ENCODE data around the gene EIPR1.
"Not testable (repeated sequence)": the region's sequence is repeated elsewhere in the genome, so short reads cannot be mapped to it uniquely, and the experiment has no call there.

EIPR1 gene

DNA sequence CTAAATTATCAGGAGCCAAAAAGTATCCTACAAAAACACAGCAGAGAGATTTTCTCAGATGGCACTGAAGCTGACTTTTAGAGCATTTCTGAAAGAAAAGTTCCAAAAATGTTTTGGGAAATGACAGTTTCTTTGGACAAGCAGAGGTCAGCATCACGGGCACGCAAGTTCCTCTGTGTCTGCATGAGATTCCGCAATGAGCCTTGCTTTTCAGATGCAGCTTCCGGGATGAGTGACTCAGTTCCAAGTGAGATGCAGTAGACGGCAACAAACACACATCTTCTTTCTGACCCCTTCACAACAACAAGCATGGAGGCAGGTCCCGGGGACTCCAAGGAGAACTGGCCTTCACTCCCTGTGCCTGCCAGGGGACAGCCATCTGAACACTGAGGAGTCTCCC, 76.6 kb downstream of the EIPR1 start:
- DNase-seq, result no peak

DNA sequence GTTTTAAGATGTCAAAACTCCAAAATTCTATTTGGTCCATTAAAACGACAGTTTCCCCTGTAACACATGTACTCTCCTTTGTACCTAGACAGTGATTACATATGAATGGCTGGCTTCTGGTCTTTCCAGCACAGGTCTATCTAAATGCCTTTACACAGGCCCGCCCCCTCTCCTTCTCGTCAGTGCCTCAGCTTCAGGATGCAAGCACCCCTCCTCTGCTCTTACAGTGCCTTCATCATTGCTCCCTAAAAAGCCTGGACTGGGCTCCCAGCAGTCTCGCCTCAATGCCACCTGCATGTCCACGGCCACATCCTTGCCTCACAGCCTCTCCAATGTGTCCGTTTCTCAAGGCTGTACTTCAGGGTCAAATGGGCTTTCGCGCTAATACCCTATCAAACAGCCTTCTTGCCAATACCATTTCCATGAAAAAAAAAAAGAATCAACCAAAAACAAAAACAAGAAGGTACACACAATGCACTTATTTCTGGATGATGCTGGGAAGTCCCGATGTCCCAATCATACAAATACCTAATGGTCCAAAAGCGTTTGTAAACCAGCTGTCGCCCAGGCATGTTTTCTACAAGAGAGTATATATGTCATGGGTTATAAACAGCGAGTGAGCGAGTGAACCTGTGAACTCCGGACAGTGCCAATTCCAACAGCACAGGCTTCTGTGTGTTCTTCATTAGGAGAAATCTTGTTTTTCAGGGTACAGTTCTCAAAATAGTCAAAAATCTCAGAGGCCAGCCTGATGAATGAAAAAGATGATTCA, 77.2 kb downstream of the EIPR1 start:
- no peak for DNase-seq

DNA sequence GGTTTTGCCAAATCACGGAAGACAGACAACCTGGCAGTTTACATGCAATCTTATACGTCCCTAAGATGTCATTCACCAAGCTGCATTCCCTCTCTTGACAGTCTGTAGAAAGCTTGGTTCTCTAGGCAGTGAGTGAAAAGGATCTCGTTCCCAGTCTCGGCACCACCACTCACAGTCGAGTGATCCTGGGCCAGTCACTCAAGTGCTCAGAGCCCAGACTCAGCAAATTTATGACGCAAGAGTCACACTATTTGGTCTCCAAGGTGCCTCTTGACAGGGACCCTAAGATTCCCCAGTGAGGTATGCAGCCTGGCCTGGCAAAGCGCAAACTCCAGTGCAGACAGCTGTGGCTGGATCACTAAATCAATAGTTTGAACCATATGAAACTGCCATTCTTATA, 77.9 kb downstream of the EIPR1 start:
- no peak for DNase-seq

DNA sequence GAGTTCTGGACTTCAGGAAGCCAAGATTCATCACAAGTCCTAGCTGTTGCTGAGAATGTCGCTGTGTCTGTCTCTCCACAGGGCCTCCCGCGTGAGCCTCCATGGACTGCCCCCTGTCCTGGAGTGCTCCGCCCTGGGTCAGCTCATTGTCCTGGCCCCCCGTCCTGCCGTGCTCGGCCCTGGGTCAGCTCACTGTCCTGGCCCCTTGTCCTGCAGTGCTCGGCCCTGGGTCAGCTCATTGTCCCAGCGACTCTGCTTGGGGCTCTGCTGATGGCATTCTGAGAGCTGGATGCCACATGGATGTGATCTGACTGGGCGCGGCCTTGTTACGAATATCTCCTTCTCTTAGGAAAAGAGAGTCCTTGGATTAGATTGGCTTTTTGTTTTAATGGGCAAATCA, 78.5 kb downstream of the EIPR1 start:
- no peak for DNase-seq

DNA sequence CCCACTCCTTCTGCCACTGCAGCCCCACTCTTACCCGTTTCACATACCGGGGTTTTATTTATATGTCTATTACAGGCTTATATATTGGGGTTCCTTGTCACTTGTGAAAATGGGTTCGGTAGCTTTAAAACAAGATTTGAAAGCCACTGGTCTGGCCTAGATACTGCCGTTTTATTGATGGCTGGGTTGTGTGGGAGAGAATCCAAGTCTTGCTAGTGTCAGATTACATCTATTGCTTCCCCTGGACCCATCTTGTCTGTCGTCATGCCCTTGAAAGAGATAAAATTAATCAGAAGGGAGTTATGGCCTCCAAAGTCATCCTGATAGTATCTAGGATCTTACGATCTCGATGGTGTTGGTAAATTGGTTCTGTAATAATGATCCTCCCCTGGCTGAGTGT, 79.4 kb downstream of the EIPR1 start:
- DNase-seq, result no peak

DNA sequence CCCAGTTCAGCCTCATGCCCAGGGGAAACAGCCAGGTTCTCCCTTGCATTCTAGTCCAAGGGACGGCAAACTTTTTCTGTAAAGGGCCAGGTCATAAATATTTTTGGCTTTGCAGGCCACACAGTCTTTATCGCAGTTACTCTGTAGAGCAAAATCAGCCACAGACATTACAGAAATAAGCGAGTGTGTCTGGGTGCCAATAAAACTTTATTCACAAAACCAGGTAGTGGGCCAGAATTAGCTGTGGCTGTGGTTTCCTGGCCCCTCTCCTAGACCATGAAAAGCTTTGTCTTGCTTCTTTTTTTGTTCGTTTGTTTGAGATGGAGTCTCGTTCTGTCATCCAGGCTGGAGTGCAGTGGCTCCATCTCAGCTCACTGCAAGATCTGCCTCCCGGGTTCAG, 80.1 kb downstream of the EIPR1 start:
- DNase-seq, result no peak

DNA sequence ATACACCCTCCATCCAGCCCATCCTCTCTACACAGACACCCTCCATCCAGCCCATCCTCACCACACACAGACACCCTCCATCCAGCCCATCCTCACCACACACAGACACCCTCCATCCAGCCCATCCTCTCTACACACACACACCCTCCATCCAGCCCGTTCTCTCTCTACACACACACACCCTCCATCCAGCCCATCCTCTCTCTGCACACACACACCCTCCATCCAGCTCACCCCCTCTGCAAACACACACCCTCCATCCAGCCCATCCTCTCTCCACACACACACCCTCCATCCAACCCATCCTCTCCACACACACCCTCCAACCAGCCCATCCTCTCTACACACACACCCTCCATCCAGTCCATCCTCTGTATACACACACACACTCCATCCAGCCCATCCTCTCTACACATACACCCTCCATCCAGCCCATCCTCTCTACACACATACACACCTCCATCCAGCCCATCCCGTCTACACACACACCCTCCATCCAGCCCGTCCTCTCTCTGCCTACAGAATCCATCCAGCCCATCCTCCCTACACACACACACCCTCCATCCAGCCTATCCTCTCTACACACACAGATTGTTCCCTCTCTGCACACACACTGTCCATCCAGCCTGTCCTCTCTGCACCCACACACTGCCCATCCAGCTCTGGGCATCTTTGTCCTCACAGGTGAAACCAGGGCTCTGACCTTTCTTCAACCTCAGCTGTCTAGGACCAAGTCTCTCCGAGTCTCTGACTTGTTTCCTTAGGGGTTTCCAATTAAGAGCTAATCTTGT, 81.2 kb downstream of the EIPR1 start:
- no peak for DNase-seq

DNA sequence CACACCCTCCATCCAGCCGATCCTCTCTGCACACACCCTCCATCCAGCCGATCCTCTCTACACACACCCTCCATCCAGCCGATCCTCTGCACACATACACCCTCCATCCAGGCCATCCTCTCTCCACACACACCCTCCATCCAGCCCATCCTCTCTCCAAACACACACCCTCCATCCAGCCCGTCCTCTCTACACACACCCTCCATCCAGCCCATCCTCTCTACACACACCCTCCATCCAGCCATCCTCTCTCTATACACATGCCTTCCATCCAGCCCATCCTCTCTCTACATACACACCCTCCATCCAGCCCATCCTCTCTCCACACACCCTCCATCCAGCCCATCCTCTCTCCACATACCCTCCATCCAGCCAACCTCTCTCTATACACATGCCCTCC, 83.1 kb downstream of the EIPR1 start:
- DNase-seq, result no peak

DNA sequence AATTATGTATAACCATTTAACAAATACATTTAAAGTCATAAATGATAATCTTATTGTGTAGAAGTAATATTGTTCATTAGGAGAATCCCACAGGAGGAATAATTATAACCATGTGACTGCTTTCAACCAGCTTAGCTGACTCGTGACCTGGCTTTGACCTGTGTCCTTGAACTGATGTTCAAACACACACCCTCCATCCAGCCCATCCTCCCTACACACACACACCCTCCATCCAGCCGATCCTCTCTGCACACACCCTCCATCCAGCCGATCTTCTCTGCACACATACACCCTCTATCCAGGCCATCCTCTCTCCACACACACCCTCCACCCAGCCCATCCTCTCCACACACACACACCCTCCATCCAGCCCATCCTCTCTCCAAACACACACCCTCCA, 83.5 kb downstream of the EIPR1 start:
- no peak for DNase-seq

DNA sequence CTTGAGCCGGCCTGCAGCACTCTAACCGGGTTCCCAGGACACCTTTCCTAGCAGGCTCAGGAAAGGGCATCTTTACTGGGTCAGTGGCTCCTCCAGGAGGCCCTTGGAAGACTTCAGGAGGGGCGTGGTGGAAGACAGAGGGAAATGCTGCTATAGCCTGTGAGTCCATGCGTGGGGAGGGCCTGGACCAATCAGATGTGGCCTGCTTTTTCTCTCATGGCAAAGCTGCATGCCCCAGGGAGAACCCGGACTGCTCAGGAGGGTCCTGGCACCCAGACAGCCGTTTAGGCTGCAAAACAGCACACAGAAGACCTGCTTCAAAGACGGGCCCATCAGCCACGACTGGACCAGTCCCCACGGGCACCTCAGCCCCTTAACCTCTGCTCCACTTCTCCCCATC, 84.4 kb downstream of the EIPR1 start:
- DNase-seq, result no peak

DNA sequence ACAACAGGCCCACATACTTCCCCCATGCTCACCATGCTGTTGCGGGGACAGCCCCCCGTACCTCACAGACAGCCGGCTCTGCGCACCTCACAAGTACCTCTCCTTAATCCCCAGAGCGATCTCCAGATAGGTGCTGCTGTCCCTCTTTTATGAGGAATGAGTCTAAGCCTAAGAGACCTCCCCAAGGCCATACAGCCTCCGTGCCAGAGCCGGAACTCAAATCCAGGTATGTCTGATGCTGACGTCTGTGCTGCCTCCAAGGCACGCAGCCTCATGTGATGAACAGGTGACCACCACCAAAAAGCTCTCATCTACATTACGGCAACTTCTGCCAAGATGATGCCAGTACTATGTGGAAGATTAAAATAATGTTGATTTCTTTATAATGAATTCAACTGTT, 85.2 kb downstream of the EIPR1 start:
- DNase-seq, result no peak

DNA sequence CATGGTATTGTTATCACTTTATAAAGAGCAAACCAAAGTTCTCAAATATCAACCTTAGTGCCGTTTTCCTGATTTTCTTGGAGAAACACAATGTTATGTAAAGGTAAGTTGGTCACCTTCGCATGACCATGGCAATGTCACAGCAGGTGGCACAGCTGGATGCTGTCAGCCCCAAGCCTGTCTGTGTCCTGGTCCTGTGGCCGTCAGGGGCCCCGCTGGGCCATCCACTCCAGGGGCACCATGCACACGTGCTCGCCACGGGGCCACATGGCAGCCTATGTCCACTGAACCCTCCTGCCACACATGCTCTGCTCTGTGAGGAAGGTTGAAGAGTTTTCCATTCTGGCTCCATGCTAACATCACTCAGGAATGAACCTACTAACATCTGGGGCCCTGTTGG, 85.9 kb downstream of the EIPR1 start:
- no peak for DNase-seq

DNA sequence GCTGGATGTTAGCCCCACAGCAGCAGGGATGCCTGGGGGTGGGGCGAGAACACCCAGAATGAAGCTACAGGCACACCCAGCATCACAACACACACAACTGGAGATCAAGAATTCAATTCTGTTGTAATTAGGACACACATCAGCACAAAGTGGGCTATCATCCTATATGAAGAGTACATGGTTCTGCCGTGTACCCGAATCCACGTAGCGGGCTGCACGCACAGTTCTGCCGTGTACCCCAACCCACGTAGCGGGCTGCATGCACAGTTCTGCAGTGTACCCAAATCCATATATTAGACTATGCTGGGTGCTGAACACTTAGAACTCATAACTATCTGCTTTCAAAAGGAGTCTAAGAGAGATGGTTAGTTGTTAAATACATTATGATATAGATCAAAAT, 86.5 kb downstream of the EIPR1 start:
- DNase-seq, result no peak

DNA sequence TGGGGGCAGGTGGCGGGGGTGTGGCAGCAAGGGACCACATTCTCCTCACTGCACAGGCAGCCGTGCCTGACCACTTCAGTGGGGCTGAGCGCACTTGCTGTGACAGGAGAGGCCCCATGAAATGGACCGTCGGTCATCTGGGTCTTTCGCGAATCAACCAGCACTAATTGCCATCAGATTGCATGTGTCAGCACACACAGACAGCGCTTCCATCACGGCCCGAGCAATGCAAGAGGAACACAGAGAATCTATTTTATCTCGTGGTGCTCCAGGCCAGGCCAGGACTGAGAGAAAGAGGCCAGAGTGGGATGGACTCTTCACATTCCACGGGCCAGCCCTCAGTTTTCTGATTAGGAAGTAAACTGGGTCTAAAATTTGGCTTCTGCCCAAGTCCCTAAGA, 87.0 kb downstream of the EIPR1 start:
- no peak for DNase-seq

DNA sequence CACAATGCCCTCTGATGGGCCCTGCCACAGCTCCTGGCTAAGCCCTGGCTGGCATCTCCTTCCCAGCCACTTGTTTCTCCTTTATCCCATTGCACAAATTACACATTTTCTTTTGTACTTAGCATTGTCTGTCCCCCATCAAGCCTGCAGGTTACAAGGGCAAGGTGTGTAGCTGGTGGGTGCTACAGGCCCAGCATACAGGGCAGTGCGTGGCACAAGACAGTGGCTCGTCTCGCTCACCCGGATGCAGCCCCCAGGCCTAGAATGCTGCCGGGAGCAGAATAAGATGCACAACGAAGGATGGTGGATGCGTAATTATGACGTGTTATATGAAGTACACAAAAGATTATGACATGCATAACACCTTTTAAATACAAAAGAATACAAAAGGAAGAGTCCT, 87.6 kb downstream of the EIPR1 start:
- DNase-seq, result no peak

DNA sequence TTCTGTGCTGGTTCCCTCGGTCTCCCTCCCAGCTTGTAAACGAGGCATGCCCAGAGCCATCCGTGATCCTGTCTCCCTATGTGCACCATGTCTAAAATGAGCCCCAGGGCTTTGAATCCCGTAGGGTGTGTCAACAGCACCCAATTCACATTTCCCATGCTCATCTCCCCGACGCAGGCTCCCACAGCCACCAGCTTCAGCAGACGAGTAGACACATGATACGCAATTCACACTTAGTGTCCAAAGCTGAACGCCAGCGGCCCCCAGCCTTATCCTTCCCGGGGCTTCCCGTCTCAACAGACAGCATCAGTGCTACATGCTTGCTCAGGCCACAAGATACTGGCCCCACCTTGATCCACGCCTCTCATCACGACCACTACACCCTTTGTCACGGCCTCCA, 88.1 kb downstream of the EIPR1 start:
- DNase-seq, result no peak

DNA sequence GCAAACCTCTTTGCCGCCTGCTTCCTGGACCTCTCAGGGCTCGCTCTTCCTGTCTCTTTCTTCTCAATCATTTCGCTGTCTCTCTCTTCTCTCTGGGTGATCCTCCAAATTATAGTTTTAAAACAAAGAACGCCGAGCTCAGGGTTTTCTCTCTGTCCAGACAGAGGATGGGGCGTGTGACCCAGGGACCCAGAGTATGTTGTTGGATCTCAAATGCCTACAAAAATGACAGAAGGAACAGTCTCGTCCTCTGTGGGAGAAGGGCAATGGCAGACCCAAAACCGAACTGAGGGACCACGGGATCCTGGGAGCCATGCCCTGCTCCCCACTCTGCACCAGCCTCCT, 88.5 kb downstream of the EIPR1 start:
- no peak for DNase-seq

DNA sequence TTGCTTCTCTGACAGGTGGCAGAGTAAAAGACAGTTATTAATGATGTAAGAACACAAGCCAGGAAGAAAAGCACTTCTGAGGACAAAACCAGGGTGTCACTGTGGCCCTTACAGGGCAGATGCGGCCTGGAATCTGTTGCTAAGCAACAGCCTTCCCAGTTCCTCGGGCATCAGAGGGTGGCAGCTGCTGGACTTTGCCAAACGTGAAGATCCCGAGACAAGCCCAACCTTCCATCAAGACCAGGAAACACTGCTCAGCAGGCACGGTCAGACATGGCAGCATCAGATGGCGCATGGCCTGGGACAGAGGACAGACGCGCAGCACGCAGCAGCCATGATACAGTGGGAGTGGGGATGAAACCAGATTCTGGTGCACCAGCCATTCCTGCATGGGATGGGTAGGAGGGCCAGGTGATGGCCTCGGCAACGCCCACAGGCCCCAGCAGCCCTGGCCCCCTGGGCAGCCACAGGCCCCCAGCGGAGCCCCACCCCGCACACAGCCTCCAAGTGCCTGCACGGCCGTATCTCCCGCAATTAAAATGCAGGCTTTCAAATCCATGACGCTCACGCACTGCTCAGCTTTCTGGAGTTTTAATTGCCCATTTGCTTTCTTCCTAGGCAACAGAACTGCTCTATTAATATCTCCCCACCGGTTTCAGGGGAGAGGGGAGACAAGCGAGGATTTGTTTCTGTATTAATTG, 89.0 kb downstream of the EIPR1 start:
- DNase-seq, result peak; percentile 13

DNA sequence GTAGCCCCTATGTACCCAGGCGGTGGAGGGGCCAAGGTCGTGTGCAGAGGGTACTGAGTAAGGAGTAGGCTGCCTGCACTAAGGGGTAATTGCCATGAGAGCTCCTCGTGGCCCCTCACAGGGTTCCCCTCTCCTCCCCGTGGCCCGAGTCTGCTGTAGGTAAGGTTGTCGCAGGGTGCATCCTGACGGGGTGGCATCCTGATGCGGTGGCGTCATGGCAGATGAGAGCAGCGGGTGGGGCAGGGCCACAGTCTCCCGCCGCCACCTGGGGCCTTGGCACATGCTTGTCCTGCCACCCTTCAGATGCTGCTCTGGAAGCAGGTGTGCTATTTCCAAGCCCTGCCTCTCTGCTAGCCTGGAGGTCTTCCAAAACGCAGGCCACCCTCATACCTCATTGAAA, 89.7 kb downstream of the EIPR1 start:
- no peak for DNase-seq

DNA sequence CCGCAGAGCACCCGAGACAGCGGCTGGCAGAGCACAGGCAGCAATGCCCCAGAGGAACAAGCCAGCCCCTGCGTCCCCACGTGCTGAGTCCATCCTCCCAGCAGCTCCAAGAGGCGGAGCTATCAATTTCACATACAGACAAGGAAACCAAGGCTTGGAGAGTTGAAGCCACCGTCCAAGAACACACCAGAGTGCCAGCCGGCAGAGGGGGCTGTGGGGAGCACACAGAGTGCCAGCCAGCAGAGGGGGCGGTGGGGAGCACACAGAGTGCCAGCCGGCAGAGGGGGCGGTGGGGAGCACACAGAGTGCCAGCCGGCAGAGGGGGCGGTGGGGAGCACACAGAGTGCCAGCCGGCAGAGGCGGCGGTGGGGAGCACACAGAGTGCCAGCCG, 91.0 kb downstream of the EIPR1 start:
- DNase-seq, result not testable (repeated sequence)

DNA sequence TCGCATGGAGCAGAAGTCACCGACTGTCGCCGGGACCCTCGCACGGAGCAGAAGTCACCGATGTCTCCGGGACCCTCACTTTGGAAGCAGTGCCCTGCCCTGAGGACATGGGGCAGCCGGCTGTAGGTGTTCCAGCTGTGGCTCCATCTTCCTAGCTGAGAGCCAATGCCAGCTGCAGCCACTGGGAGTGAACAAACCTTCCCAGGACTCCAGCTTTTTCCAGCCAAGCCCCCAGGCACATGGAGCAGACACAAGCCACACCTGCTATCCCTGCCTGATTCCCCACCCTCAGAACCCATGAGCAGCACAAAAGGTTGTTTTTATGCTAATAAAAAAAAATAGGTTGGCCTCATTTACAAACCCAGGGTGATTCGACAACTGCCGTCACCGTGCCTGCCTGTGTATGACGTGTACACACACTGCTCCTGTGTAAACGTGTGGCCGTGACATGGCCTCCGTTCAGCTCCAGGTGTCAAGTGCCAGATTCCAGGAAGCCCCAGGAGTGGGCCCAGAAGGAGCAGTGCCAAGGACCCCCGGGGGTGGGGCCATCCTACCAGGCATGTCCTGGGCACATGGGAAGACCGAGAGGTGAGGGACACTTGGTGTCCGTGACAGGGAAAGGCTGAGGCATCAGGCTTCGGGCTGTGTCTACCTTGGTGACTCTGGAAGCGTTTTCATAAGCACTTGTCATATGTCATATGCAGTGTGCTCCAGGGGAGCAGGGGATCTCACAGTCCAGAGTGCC, 91.5 kb downstream of the EIPR1 start:
- DNase-seq, result no peak

DNA sequence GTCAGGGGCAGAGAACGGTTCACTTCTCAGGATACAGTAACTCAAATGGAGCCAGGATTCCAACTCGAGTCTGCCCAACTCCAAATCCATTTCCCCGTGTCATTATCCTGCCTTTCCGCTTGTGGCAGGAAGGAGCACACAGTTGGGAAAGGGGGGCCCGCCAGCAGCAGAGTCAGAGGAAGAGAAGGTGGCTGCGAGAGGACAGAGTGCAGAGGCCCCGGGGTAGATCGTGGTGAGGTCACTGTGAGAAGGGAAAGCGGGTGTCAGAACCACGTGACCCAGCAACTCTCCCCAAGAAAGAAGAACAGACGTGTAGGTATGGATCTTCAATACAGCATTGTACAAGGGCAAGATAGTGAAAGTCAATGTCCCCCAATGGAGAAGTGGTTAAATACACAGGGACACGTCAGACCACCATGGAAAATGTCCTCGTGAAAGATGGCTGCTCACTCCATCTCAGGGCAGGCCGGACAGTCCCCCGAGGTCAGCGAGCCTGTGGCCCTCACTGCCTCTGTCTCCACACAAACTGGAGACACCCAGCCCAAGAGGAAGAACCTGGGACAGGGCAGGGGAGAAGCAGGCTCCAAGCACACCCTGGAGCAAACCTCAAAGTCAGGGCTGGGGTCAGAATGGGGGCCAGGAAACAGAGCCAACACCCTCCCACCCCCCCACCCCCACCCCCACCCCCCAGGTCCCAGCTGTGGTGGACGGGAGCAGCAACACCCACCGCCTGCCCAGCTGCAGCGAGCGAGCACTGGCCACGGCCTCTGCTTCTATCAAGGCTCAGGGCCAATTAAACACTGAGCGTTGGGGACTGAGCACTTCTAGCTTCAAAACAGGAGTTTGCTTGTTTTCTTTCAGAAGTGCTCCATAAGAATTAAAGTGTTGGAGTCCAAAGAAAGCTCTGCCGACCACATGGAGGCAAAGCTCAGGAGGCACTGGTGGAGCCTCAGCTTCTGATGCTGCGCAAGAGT, 92.7 kb downstream of the EIPR1 start:
- no peak for DNase-seq
